Erythroblast (primary cell): Measurements from ENCODE around the gene RNLS.

Experiments used
- GATA1 ChIP-seq: IDR thresholded peaks from 2 replicates; pipeline ENCODE4 v1.6.1; 2011; ENCODE audit warnings: low read depth, mild to moderate bottlenecking, control low read depth, low read length, moderate library complexity
- POLR2A ChIP-seq: IDR thresholded peaks from 2 replicates; pipeline ENCODE4 v1.6.1; 2011; ENCODE audit warnings: mild to moderate bottlenecking, low read length

GRCh38 chr10:88477343-88478085 is 105.6 kb downstream of the RNLS start:
- no peak for TF ChIP-seq POLR2A
- TF ChIP-seq GATA1, result no peak
